HL-60 (cell line): ENCODE measurements around the gene ELN.

Source experiments
- TF ChIP-seq, protein P1 (sequence below): IDR thresholded peaks from 2 replicates; pipeline ENCODE4 v1.6.1; 2012; ENCODE audit warnings: low read depth; ENCODE audit not compliant: insufficient replicate concordance
- TF ChIP-seq, protein P2 (sequence below): IDR thresholded peaks from one replicate; pipeline ENCODE4 v1.5.1; 2011; ENCODE audit warnings: low read length, control low read depth, inconsistent platforms; ENCODE audit not compliant: insufficient read depth

DNA sequence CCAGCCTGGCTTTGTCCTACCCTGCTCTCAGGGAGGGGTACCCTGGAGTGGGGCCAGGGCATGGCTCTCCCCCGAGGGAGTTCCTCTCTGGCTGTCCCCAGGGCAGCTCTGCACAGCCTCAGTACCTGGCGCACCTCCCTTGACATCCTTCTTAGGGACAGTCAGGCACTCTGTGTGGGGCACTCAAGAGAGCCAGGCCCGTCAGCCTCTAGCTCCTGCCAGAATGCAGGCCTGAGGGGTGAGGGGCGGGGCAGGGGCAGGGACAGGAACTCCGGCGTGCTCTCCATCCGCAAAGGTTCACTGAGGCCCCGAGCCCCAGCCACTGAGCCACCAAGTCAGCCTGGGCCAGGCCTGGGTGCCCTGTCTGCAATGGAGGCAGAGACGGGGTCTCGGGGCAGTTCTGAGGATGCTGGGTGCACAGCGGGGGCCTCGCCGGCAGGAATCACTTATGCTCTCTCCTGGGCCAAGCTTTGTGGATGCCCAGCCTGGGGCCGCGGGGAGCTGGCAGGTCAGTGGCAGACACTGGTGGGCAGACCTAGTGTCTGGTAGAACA lies 65.8 kb downstream of the ELN start:
- TF ChIP-seq, protein P1, sequence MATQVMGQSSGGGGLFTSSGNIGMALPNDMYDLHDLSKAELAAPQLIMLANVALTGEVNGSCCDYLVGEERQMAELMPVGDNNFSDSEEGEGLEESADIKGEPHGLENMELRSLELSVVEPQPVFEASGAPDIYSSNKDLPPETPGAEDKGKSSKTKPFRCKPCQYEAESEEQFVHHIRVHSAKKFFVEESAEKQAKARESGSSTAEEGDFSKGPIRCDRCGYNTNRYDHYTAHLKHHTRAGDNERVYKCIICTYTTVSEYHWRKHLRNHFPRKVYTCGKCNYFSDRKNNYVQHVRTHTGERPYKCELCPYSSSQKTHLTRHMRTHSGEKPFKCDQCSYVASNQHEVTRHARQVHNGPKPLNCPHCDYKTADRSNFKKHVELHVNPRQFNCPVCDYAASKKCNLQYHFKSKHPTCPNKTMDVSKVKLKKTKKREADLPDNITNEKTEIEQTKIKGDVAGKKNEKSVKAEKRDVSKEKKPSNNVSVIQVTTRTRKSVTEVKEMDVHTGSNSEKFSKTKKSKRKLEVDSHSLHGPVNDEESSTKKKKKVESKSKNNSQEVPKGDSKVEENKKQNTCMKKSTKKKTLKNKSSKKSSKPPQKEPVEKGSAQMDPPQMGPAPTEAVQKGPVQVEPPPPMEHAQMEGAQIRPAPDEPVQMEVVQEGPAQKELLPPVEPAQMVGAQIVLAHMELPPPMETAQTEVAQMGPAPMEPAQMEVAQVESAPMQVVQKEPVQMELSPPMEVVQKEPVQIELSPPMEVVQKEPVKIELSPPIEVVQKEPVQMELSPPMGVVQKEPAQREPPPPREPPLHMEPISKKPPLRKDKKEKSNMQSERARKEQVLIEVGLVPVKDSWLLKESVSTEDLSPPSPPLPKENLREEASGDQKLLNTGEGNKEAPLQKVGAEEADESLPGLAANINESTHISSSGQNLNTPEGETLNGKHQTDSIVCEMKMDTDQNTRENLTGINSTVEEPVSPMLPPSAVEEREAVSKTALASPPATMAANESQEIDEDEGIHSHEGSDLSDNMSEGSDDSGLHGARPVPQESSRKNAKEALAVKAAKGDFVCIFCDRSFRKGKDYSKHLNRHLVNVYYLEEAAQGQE, result no peak
- TF ChIP-seq, protein P2, sequence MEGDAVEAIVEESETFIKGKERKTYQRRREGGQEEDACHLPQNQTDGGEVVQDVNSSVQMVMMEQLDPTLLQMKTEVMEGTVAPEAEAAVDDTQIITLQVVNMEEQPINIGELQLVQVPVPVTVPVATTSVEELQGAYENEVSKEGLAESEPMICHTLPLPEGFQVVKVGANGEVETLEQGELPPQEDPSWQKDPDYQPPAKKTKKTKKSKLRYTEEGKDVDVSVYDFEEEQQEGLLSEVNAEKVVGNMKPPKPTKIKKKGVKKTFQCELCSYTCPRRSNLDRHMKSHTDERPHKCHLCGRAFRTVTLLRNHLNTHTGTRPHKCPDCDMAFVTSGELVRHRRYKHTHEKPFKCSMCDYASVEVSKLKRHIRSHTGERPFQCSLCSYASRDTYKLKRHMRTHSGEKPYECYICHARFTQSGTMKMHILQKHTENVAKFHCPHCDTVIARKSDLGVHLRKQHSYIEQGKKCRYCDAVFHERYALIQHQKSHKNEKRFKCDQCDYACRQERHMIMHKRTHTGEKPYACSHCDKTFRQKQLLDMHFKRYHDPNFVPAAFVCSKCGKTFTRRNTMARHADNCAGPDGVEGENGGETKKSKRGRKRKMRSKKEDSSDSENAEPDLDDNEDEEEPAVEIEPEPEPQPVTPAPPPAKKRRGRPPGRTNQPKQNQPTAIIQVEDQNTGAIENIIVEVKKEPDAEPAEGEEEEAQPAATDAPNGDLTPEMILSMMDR, result no peak
